ENCODE data around the gene WDR5. TPM values are rescaled to one million over a fixed set of nuclear protein-coding genes. Genes with fewer than 3 reads are reported as not detected.

Gene WDR5
- total RNA-seq, 1 donor from 2014 or later: 71.2 TPM

GRCh38 chr9:134177186-134177585 is 41.3 kb downstream of the WDR5 start:
- no peaks in the 10 kb centered on the region for H3K36me3 Mint-ChIP-seq (ENCODE audit: low read depth)

GRCh38 chr9:134177624-134178393 is 41.9 kb downstream of the WDR5 start:
- peaks cover 6% of the 10 kb centered on the region for H3K9me3 Mint-ChIP-seq
- no peak for DNase-seq
- peaks cover 12% of the 10 kb centered on the region for H3K4me1 Mint-ChIP-seq
- no peak overlapping the region for H3K27ac Mint-ChIP-seq
- peaks cover under 1% of the 10 kb centered on the region for H3K27me3 Mint-ChIP-seq
- intact Hi-C loops (cut with micrococcal nuclease): loop anchor here (10.0 kb wide), 1 partner anchor 147 kb away; the partner anchor contains the start of gene RXRA
- no peak overlapping the region for H3K4me3 Mint-ChIP-seq
- H3K36me3 Mint-ChIP-seq (ENCODE audit: low read depth): no peaks in the 10 kb centered on the region

More at GRCh38 chr9:134177186-134177585, 41.3 kb downstream of the WDR5 start:
- H3K4me1 Mint-ChIP-seq: peaks cover 6% of the 10 kb centered on the region
- peaks cover 2% of the 10 kb centered on the region for H3K27me3 Mint-ChIP-seq
- DNase-seq: no peak
- no peak overlapping the region for H3K4me3 Mint-ChIP-seq
- H3K27ac Mint-ChIP-seq: no peak overlapping the region
- H3K9me3 Mint-ChIP-seq: no peaks in the 10 kb centered on the region
- intact Hi-C loops (cut with micrococcal nuclease): loop anchor here (10.0 kb wide), 1 partner anchor 148 kb away; the partner anchor contains the start of gene RXRA

DNA sequence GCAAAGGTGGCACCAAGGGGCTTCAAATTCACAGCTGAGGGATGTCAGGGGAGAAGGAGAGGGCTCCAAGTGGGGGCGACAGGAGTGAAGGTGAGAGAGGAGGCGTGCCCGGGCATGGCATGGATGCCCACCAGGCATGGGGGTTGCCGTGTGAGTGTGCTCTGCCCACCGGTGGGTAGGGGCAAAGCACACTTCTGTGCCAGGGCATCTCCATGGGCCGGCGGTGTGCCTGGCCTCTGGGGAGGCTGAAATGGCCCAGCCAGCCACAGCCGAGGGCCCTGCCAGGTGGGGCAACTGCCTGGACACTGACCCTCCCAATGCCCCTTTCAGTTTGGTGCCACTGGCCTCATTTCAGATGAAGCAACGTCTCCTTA is 42.5 kb downstream of the WDR5 start:
- Mint-ChIP-seq H3K36me3 (ENCODE audit: low read depth) (no peaks in the 10 kb centered on the region), H3K4me3 (no peak overlapping the region), H3K4me1 (peaks cover 13% of the 10 kb centered on the region), H3K27me3 (no peaks in the 10 kb centered on the region), H3K9me3 (peaks cover 8% of the 10 kb centered on the region), H3K27ac (no peak overlapping the region)
- intact Hi-C loops (cut with micrococcal nuclease): loop anchor here (10.0 kb wide), 1 partner anchor 146 kb away; the partner anchor contains the start of gene RXRA
- no peak for DNase-seq

- no peak for DNase-seq
- H3K4me1 Mint-ChIP-seq: peaks cover 13% of the 10 kb centered on the region
- H3K27ac Mint-ChIP-seq: peak overlapping the region; percentile 18
- H3K9me3 Mint-ChIP-seq: peaks cover 8% of the 10 kb centered on the region
- no peaks in the 10 kb centered on the region for H3K36me3 Mint-ChIP-seq (ENCODE audit: low read depth)
- intact Hi-C loops (cut with micrococcal nuclease): loop anchor here (10.0 kb wide), 1 partner anchor 146 kb away; the partner anchor contains the start of gene RXRA
- H3K27me3 Mint-ChIP-seq: no peaks in the 10 kb centered on the region
- H3K4me3 Mint-ChIP-seq: no peak overlapping the region
These were observed 43.1 kb downstream of the WDR5 start for GRCh38 chr9:134178768-134179551.

DNA sequence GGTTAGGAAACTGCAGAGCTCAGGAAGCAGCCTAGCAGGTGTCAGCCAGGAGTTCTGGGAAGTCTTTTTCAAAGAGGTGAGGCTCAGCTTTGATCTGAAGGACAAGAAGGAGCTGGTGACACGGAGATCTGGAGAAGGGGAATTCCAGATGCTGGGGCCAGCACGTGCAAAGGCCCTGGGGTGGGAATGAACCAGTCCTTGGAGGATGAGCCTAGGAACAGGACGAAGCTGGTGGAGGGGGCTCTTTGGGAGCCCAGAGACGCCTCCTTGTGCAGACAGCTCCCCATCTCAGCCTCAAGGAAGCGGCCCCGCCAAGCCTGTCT is 43.7 kb downstream of the WDR5 start:
- Mint-ChIP-seq H3K4me1 (peaks cover 13% of the 10 kb centered on the region), H3K36me3 (ENCODE audit: low read depth) (no peaks in the 10 kb centered on the region), H3K27me3 (no peaks in the 10 kb centered on the region), H3K4me3 (no peak overlapping the region), H3K9me3 (peaks cover 8% of the 10 kb centered on the region), H3K27ac (peak overlapping the region; percentile 18)
- intact Hi-C loops (cut with micrococcal nuclease): loop anchor here (10.0 kb wide), 1 partner anchor 145 kb away; the partner anchor contains the start of gene RXRA
- no peak for DNase-seq

- intact Hi-C loops (cut with micrococcal nuclease): loop anchor here (10.0 kb wide), 1 partner anchor 145 kb away; the partner anchor contains the start of gene RXRA
- Mint-ChIP-seq H3K9me3 (peaks cover 8% of the 10 kb centered on the region), H3K4me1 (peaks cover 13% of the 10 kb centered on the region), H3K27ac (no peak overlapping the region), H3K4me3 (no peak overlapping the region), H3K27me3 (no peaks in the 10 kb centered on the region), H3K36me3 (ENCODE audit: low read depth) (no peaks in the 10 kb centered on the region)
- no peak for DNase-seq
These were observed 44.3 kb downstream of the WDR5 start for GRCh38 chr9:134179918-134180785.

GRCh38 chr9:134180786-134181647 is 45.1 kb downstream of the WDR5 start:
- Mint-ChIP-seq H3K4me1 (peaks cover 13% of the 10 kb centered on the region), H3K4me3 (no peak overlapping the region), H3K27ac (no peak overlapping the region), H3K36me3 (ENCODE audit: low read depth) (no peaks in the 10 kb centered on the region), H3K27me3 (no peaks in the 10 kb centered on the region), H3K9me3 (peaks cover 8% of the 10 kb centered on the region)
- DNase-seq: no peak
- intact Hi-C loops (cut with micrococcal nuclease): no loop called here

GRCh38 chr9:134181648-134182034 is 45.8 kb downstream of the WDR5 start:
- intact Hi-C loops (cut with micrococcal nuclease): no loop called here
- Mint-ChIP-seq H3K9me3 (peaks cover 8% of the 10 kb centered on the region), H3K4me1 (peaks cover 16% of the 10 kb centered on the region), H3K27me3 (no peaks in the 10 kb centered on the region), H3K27ac (no peak overlapping the region), H3K4me3 (no peak overlapping the region), H3K36me3 (ENCODE audit: low read depth) (no peaks in the 10 kb centered on the region)
- no peak for DNase-seq

DNA sequence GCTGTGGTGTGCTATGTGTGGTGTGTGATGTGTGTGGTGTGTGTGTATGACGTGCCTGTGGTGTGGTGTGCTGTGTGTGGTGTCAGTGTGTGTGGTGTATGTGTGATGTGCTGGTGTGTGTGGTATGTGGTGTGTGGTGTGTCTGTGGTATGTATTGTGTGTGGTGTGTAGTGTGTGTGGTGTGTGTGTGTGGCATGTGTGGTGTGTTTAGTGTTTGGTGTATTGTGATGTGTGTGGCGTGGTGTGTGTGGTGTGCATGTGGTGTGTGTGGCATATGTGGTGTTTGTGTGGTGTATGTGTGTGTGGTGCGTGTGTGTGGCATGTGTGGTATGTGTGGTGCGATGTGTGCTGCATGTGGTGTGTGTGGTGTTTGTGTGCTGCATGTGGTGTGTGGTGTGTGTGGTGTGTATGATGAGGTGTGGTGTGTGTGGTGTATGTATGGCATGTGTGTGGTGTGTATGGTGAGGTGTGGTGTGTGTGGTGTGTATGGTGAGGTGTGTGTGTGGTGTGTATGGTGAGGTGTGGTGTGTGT is 46.7 kb downstream of the WDR5 start:
- Mint-ChIP-seq H3K9me3 (peaks cover 8% of the 10 kb centered on the region), H3K27me3 (no peaks in the 10 kb centered on the region), H3K27ac (peak overlapping the region; percentile 10), H3K4me1 (peaks cover 16% of the 10 kb centered on the region), H3K4me3 (no peak overlapping the region), H3K36me3 (ENCODE audit: low read depth) (no peaks in the 10 kb centered on the region)
- DNase-seq: no peak
- intact Hi-C loops (cut with micrococcal nuclease): no loop called here

DNA sequence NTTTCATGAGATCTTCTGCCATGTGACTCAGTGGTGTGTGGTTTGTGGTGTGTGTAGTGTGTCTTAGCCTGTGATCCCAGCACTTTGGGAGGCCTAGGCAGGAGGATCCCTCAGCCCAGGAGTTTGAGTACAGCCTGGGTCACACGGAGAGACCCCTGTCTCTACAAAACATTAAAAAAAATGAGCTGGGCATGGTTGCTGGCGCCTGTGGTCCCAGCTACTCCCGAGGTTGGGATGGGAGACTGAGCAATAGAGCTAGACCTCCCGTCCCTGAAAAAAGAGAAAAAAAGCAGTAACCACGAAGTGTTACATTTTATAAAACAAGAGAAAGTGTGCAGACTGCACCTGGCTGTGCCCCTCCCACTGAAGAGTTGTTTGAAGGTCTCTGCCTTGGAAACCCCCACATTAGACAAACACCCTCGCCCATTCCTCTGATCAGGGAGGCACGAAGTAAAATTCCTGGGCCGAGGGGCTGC is 49.7 kb downstream of the WDR5 start:
- intact Hi-C loops (cut with micrococcal nuclease): no loop called here
- DNase-seq: no peak
- Mint-ChIP-seq H3K36me3 (ENCODE audit: low read depth) (no peaks in the 10 kb centered on the region), H3K9me3 (peaks cover 8% of the 10 kb centered on the region), H3K4me1 (peaks cover 13% of the 10 kb centered on the region), H3K4me3 (no peak overlapping the region), H3K27ac (no peak overlapping the region), H3K27me3 (no peaks in the 10 kb centered on the region)

- Mint-ChIP-seq H3K27ac (peak overlapping the region; percentile 39), H3K9me3 (peaks cover 8% of the 10 kb centered on the region), H3K4me3 (no peak overlapping the region), H3K4me1 (peaks cover 13% of the 10 kb centered on the region), H3K27me3 (no peaks in the 10 kb centered on the region), H3K36me3 (ENCODE audit: low read depth) (no peaks in the 10 kb centered on the region)
- intact Hi-C loops (cut with micrococcal nuclease): no loop called here
- DNase-seq: no peak
These were observed 50.7 kb downstream of the WDR5 start for GRCh38 chr9:134186471-134187109.

GRCh38 chr9:134187110-134187531 is 51.2 kb downstream of the WDR5 start:
- Mint-ChIP-seq H3K27me3 (no peaks in the 10 kb centered on the region), H3K9me3 (peaks cover 8% of the 10 kb centered on the region), H3K4me1 (peaks cover 10% of the 10 kb centered on the region), H3K36me3 (ENCODE audit: low read depth) (no peaks in the 10 kb centered on the region), H3K27ac (no peak overlapping the region), H3K4me3 (no peak overlapping the region)
- intact Hi-C loops (cut with micrococcal nuclease): no loop called here
- no peak for DNase-seq

Measured in activated CD4-positive, alpha-beta T cell treated with anti-CD3 and anti-CD28 coated beads, Interleukin-2, amount 10 ng/mL, durations not matched to agents 24 days and 14 days (primary cell).